ENCODE measurements around the gene SSC5D.

Gene SSC5D

GRCh38 chr19:55476100-55476775 is 12.0 kb upstream of the SSC5D start, which contains the start of gene ZNF628:
Gene ZNF628, plus strand, starts transcription at chr19:55476617. Its CDS starts 3,294 bp downstream, at chr19:55479911.
- Mint-ChIP-seq H3K9me3 (no peaks in the 10 kb centered on the region), H3K27me3 (no peaks in the 10 kb centered on the region), H3K27ac (peak within 1 kb of the TSS; percentile 88 to 97), H3K4me3 (peak within 1 kb of the TSS; percentile 96 to 97), H3K4me1 (peaks cover 44% of the 10 kb centered on the region)
- DNase-seq (peak; percentile 97 to 98), ATAC-seq (peak; percentile 95)

GRCh38 chr19:55477905-55478304 is 10.3 kb upstream of the SSC5D start:
- peak overlapping the region; percentile 14 to 33 for H3K27ac Mint-ChIP-seq
- no peaks in the 10 kb centered on the region for H3K27me3 Mint-ChIP-seq

DNA sequence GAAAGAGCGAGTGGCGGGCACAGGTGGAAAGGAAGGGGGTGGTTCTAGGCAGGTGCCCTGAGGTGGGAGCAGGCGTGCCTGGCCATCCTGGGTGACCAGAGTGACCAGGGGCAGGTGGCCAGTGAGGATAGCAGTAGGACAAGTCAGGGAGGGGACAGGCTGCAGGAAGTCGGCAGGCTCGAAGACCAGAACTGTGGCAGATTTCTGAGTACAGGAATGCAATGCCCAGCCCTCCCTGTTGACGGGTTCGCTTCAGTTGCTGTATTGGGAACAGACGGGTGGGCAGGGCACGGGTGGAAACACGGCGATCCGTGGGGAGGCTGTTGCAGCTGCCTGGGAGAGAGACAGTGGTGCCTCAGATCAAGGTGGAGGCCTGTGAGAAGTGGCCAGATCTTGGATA is 9.9 kb upstream of the SSC5D start:
- Mint-ChIP-seq H3K4me1 (peaks cover 44% of the 10 kb centered on the region), H3K27ac (peak overlapping the region; percentile 33 to 64)

More at GRCh38 chr19:55477905-55478304, 10.3 kb upstream of the SSC5D start:
- Mint-ChIP-seq H3K9me3 (no peaks in the 10 kb centered on the region), H3K4me3 (peak overlapping the region; percentile 95 to 96), H3K4me1 (peaks cover 44% of the 10 kb centered on the region)
- ATAC-seq (no peak), DNase-seq (no peak)

DNA sequence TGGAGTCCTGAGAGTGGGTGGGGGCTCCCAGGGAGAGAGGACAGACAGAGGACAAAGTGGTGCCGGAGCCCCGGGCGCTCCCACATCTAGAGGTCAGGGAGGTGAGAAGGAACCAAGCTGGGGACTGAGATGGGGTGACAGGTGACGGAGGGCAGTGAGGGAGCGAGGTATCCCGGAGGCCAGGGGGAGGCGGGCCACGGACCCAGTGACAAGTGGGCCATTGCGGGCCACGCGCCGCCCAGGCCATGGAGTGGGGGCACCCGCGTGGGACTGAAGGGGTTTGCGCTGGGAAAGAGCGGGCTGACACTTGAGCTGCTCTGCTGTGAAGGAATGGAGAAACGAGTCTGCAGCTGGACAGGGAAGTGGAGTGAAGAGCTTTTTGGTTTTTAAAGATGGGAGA is 9.2 kb upstream of the SSC5D start:
- Mint-ChIP-seq H3K4me3 (peak overlapping the region in 1 of 2 donors; percentile 18), H3K27ac (peak overlapping the region in 1 of 2 donors; percentile 49)
- ATAC-seq: no peak

More for the DNA sequence above, 9.9 kb upstream of the SSC5D start:
- DNase-seq (no peak), ATAC-seq (no peak)
- peak overlapping the region; percentile 95 to 96 for H3K4me3 Mint-ChIP-seq
- no peaks in the 10 kb centered on the region for H3K27me3 Mint-ChIP-seq
- H3K9me3 Mint-ChIP-seq: no peaks in the 10 kb centered on the region

DNA sequence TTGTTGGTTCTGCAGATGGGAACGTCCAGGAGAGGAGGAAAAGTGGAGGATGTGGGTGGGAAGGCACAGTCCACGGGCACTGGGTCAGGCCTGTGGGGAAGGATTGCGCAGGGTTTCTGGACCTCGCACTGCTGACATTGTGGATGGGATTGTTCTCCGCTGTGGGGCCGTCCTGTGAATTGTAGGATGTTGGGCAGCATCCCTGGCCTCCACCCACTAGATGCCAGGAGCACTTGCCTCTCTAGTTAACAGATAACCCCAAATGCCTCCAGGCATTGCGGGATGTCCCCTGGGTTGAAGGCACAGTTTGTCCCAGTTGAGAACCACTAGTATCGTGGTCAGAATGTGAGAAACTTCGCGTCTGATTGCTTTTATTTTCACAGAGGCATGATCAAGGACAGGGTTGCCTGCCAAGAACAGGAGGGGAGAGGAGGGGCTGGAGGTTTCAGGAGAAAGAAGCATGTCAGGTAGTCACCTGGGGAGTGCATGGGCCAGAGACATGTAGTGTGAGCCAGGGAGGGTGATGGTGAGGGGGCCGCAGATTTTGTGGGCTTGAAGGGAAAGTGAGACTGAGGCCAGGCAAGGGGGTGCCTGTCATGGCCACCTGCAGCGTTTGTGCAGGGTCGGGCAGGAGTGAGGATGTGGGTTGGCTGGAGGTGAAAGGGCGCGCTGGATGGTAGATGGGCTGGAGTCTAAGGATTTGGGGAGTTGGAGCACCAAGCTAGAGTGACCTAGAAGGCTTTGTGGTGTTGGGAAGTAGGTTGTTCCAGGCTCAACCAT is 8.6 kb upstream of the SSC5D start:
- DNase-seq: no peak
- no peak for ATAC-seq
- Mint-ChIP-seq H3K4me3 (peak overlapping the region in 1 of 2 donors; percentile 18), H3K9me3 (no peaks in the 10 kb centered on the region), H3K4me1 (peaks cover 49% of the 10 kb centered on the region), H3K27me3 (no peaks in the 10 kb centered on the region), H3K27ac (peak overlapping the region in 1 of 2 donors; percentile 4)

More for the DNA sequence above, 9.2 kb upstream of the SSC5D start:
- DNase-seq: no peak
- Mint-ChIP-seq H3K9me3 (no peaks in the 10 kb centered on the region), H3K27me3 (no peaks in the 10 kb centered on the region), H3K4me1 (peaks cover 44% of the 10 kb centered on the region)

GRCh38 chr19:55481148-55481793 is 7.0 kb upstream of the SSC5D start:
- Mint-ChIP-seq H3K9me3 (no peaks in the 10 kb centered on the region), H3K27ac (no peak overlapping the region), H3K4me1 (peaks cover 50% of the 10 kb centered on the region), H3K4me3 (no peak overlapping the region), H3K27me3 (no peaks in the 10 kb centered on the region)
- no peak for ATAC-seq
- DNase-seq: no peak

GRCh38 chr19:55481794-55482155 is 6.5 kb upstream of the SSC5D start:
- Mint-ChIP-seq H3K9me3 (no peaks in the 10 kb centered on the region), H3K4me1 (peaks cover 52% of the 10 kb centered on the region), H3K4me3 (no peak overlapping the region), H3K27ac (no peak overlapping the region), H3K27me3 (no peaks in the 10 kb centered on the region)
- DNase-seq (no peak), ATAC-seq (no peak)

DNA sequence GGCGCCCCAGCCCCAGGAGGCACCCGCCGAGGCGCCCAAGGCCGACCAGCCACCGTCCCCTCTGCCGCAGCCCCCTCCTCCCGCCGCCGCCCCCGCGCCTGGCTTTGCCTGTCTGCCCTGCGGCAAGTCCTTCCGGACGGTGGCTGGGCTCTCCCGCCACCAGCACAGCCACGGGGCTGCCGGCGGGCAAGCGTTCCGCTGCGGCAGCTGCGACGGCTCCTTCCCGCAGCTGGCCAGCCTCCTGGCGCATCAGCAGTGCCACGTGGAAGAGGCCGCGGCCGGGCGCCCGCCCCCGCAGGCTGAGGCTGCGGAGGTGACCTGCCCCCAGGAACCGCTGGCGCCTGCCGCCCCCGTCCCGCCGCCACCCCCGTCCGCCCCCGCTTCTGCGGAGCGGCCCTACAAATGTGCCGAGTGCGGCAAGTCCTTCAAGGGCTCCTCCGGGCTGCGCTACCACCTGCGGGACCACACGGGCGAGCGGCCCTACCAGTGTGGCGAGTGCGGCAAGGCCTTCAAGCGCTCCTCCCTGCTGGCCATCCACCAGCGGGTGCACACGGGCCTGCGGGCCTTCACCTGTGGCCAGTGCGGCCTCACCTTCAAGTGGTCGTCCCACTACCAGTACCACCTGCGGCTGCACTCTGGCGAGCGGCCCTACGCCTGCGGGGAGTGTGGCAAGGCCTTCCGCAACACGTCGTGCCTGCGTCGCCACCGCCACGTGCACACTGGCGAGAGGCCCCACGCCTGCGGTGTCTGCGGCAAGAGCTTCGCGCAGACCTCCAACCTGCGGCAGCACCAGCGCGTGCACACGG is 5.9 kb upstream of the SSC5D start:
- no peak overlapping the region for H3K27ac Mint-ChIP-seq
- ATAC-seq: no peak
- no peaks in the 10 kb centered on the region for H3K27me3 Mint-ChIP-seq
- H3K4me1 Mint-ChIP-seq: peaks cover 53% of the 10 kb centered on the region
- H3K9me3 Mint-ChIP-seq: no peaks in the 10 kb centered on the region
- no peak overlapping the region for H3K4me3 Mint-ChIP-seq
- no peak for DNase-seq

DNA sequence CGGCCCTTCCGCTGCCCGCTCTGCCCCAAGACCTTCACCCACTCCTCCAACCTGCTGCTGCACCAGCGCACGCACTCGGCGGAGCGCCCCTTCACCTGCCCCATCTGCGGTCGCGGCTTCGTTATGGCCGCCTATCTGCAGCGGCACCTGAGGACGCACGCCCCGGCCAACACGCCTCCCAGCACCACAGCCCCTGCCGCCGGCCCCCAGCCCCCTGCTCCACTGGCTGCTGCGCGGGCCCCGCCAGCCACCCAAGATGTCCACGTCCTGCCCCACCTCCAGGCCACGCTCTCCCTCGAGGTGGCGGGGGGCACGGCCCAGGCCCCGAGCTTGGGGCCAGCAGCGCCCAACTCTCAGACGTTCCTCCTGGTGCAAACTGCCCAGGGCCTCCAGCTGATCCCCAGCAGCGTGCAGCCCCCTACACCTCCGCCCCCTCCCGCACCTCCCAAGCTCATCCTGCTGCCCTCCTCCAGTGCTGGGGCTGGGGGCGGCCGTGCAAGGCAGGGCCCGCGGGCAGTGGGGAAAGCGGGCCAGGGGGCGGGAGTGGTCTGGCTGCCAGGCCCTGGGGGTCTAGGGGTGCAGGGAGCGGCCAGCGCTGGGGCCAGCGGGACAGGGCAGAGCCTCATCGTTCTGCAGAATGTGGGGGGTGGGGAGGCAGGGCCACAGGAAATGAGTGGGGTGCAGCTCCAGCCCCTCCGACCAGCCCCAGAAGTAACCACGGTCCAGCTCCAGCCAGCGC is 5.1 kb upstream of the SSC5D start:
- no peak for DNase-seq
- Mint-ChIP-seq H3K4me3 (peak overlapping the region in 1 of 2 donors; percentile 48), H3K4me1 (peaks cover 54% of the 10 kb centered on the region), H3K27ac (no peak overlapping the region), H3K27me3 (no peaks in the 10 kb centered on the region), H3K9me3 (no peaks in the 10 kb centered on the region)
- ATAC-seq: no peak

DNA sequence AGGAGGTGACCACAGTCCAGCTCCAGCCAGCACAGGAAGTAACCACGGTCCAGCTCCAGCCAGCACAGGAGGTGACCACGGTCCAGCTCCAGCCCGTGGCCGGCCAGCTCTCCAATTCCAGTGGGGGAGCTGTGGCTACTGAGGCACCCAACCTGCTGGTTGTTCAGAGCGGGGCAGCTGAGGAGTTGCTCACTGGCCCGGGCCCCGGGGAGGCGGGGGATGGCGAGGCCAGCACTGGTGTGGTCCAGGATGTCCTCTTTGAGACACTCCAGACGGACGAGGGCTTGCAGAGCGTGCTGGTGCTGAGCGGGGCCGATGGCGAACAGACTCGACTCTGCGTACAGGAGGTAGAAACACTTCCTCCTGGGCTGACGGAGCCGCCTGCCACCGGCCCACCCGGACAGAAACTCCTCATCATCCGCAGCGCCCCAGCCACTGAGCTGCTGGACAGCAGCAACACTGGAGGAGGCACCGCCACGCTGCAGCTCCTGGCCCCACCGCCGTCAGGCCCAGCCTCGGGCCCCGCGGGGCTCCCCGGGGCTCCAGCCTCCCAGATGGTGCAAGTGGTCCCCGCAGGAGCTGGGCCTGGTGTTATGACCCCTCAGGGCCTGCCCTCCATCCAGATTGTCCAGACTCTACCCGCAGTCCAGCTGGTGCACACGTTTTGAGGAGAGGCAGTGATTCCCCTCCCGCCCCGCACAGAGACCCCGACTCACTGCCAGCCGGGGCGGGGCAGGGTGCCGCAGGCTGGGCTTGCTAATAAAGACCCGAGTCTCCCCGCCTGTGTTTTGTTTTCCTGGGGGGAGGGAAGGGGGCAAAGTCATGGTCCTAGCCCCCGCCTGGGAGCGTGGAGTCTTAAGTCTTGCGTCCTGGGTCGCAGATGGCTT is 4.3 kb upstream of the SSC5D start:
- Mint-ChIP-seq H3K9me3 (no peaks in the 10 kb centered on the region), H3K27me3 (no peaks in the 10 kb centered on the region), H3K4me3 (peak overlapping the region; percentile 87), H3K27ac (no peak overlapping the region), H3K4me1 (peaks cover 51% of the 10 kb centered on the region)
- no peak for ATAC-seq
- DNase-seq: no peak

- peaks cover 42% of the 10 kb centered on the region for H3K4me1 Mint-ChIP-seq
- H3K27me3 Mint-ChIP-seq: no peaks in the 10 kb centered on the region
- H3K4me3 Mint-ChIP-seq: peak within 1 kb of the TSS; percentile 87
- DNase-seq (peak; percentile 63 to 67), ATAC-seq (peak; percentile 66)
- peak within 1 kb of the TSS; percentile 78 to 83 for H3K27ac Mint-ChIP-seq
- no peaks in the 10 kb centered on the region for H3K9me3 Mint-ChIP-seq
Observed at GRCh38 chr19:55484593-55485438, 3.4 kb upstream of the SSC5D start, which contains the start of gene NAT14. Gene NAT14, plus strand, starts transcription at chr19:55485188. Its CDS starts 521 bp downstream, at chr19:55485709.

DNA sequence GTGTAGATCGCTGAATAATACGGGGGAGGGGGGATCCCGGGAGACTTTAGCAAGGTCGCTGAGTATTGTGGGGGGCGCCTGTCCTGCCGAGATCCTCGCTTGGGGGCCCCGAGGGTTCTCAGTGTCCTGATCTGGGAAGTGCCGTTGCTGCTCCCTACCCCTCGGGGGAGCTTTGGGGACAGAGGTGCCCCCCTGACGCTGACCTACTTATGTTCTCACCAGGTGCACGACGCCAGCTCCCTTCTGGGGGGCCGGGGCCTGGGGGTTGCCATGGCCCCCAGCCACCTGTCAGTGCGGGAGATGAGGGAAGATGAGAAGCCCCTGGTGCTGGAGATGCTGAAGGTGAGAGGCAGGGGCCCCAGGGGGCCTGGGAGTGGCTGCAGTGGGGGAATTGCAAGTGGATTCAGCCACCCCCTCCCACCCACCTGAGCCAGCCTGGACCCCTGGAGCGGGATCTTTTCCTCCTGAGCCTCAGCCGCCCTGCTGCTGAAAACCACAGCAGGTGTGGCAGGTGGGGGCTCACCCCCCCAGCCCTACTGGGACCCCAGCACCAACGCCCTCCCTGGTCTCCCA is 2.7 kb upstream of the SSC5D start:
- Mint-ChIP-seq H3K9me3 (no peaks in the 10 kb centered on the region), H3K27me3 (no peaks in the 10 kb centered on the region), H3K4me1 (peaks cover 39% of the 10 kb centered on the region), H3K27ac (peak overlapping the region; percentile 78 to 83), H3K4me3 (peak overlapping the region; percentile 87)
- ATAC-seq: peak; percentile 1
- DNase-seq: no peak

Measured in stimulated activated naive CD8-positive, alpha-beta T cell treated with anti-CD3 and anti-CD28 coated beads, Interleukin-15, amount 100 ng/mL, for 72 hours (primary cell).